ENCODE measurements around the gene NPAS2.

GRCh38 chr2:101036562-101036961, 216.6 kb downstream of the NPAS2 start:
- TF ChIP-seq CTCF (conservative IDR thresholded peaks at IDR 0.05 in 1 of 2, IDR thresholded peaks at IDR 0.05 in 1 of 2; ENCODE audit: low read depth in 1 of 2, low read length in 2 of 2) (peak; percentile 5 to 60), EZH2 (IDR thresholded peaks at IDR 0.05; ENCODE audit: low read length, missing control alignments) (no peak)
